Stimulated activated CD4-positive, alpha-beta T cell treated with anti-CD3 and anti-CD28 coated beads, Interleukin-1b, Interleukin-23, amount 100 ng/mL, for 1 hour (primary cell): ENCODE results near the gene DENND4B.
"Not testable (repeated sequence)": the region's sequence is repeated elsewhere in the genome, so short reads cannot be mapped to it uniquely, and the experiment has no call there.

Experiments used
- DNase-seq, 2 donors: peaks; one replicate each; pipeline ENCODE4 v3.0.0-alpha.2; 2020; ENCODE audit warnings: low read depth in 2 of 2

DENND4B gene

GRCh38 chr1:153928791-153929341 lies 17.7 kb downstream of the DENND4B start:
- no peak for DNase-seq

GRCh38 chr1:153928245-153928644 lies 18.3 kb downstream of the DENND4B start:
- no peak for DNase-seq

DNA sequence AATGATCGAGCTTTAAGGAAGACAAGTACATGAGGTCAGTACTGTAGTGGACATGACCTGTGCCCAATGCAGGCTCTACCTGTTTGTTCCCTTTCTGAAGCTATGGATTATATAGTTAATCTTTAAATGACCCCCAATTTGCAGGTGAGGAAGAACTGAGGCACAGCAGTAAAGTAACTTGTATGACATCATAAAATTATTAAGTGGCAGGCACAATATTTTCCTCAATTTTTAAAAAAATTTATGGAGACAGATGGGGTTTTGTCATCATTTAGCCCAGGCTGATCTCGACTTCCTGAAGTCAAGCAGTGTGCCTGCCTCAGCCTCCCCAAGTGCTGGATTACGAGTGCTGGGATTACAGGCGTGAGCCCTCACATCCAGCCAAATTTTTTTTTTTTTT lies 20.1 kb downstream of the DENND4B start:
- no peak for DNase-seq

- DNase-seq: peak; percentile 89 to 99
Observed at GRCh38 chr1:153922972-153923925, 23.3 kb downstream of the DENND4B start, which contains the start of gene GATAD2B. GATAD2B (minus strand) TSS chr1:153922972; CDS start chr1:153828347, 94,625 bp downstream.

GRCh38 chr1:153922076-153922971 lies 24.2 kb downstream of the DENND4B start:
- DNase-seq: peak; percentile 36 to 52

GRCh38 chr1:153921803-153922075 lies 24.8 kb downstream of the DENND4B start:
- DNase-seq: no peak

DNA sequence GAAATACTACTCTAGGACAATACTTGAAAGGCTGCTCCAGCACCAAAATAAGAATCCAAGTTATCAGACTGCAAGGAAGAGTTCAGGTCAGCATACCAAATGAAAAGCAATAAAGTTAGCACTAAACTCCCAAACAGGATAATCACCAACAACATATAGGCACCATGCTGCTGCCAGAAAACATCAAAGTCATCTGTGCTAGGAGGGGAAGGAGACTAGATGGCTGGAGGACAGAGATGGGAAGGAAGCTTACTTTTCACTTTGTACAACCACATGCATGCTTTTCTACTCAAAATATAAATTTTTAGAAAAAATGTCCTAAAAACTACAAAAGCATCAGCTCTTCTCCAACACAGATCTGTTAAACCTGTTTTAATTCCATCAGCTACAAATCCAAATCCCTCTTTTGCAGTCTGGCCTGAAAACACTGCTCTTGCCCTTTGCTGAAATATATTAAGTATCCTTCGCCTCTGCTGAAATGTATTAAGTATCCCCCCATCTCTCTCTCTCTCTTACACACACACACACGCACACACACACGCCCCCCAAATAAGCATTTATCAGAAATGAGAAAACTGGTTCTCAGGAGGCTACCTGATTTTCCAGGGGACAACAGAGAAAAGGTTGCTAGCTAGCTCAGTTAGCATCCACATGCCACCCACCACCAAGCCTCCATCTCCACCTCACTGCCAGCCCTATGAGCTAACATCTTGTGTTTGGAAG lies 25.3 kb downstream of the DENND4B start:
- DNase-seq: no peak

- no peak for DNase-seq
Observed at GRCh38 chr1:153919876-153920852, 26.4 kb downstream of the DENND4B start.

DNA sequence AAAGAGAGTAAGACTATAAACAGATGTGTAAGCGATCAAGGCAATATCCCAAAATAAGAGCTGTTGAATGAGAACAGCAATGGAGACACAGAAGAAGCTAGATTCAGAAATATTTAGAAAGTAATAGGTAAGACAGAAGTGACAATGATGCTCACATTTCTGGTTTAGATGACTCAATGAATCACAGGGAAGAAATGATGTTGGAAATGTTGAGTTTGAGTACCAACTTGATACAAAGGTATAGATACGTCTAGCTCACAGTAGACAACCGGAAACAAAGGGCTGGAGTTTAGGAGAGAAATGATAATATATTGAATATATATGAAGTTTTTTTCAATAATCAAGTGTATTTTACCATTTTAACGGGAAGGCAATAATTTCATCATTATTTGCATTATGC lies 30.2 kb downstream of the DENND4B start:
- DNase-seq: no peak

- no peak for DNase-seq
Observed at GRCh38 chr1:153912349-153912748, 34.2 kb downstream of the DENND4B start.

DNA sequence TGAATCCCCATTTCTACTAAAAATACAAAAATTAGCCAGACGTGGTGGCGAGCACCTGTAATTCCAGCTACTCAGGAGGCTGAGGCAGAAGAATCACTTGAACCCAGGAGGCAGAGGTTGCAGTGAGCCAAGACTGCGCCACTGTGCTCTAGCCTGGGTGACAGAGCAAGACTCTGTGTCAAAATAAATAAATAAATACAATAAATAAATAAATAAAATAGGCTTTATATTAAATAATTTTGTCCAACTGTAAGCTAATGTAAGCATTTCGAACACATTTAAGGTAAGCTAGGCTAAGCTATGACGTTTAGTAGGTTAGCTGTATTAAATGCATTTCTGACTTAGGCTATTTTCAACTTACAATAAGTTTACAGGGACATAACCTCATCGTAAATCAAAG lies 36.0 kb downstream of the DENND4B start:
- not testable (repeated sequence) for DNase-seq

GRCh38 chr1:153908071-153908470 lies 38.4 kb downstream of the DENND4B start:
- no peak for DNase-seq

- DNase-seq: no peak
Observed at GRCh38 chr1:153907134-153907533, 39.4 kb downstream of the DENND4B start.

DNA sequence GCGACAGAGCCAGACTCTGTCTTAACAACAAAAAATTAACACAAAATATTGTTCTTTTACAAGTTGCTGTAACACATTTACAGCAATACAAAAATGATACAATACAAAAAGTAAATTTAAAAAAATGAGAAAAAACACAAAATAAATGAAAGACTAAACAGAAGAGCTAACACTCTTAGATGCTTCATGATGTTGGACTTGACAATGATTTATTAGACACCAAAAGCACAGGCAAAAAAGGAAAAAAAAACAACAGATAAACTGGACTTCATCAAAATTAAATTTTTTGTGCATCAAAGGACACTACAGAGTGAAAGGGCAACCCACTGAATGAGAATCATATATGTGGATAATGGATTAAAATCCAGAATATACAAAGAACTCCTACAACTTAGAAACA lies 40.1 kb downstream of the DENND4B start:
- DNase-seq: no peak

DNA sequence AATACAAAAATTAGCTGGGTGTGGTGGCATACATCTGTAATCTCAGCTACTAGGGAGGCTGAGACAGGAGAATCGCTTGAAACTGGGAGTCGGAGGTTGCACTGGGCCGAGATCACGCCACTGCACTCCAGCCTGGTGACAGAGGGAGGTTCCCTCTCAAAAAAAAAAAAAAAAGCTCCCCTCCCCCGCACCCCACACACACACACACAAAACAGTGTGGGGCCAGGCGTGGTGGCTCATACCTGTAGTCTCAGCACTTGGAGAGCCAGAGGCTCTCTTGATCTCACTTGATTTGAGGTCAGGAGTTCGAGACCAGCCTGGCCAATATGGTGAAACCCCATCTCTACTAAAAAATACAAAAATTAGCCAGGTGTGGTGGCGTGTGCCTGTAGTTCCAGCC lies 40.6 kb downstream of the DENND4B start:
- not testable (repeated sequence) for DNase-seq

DNA sequence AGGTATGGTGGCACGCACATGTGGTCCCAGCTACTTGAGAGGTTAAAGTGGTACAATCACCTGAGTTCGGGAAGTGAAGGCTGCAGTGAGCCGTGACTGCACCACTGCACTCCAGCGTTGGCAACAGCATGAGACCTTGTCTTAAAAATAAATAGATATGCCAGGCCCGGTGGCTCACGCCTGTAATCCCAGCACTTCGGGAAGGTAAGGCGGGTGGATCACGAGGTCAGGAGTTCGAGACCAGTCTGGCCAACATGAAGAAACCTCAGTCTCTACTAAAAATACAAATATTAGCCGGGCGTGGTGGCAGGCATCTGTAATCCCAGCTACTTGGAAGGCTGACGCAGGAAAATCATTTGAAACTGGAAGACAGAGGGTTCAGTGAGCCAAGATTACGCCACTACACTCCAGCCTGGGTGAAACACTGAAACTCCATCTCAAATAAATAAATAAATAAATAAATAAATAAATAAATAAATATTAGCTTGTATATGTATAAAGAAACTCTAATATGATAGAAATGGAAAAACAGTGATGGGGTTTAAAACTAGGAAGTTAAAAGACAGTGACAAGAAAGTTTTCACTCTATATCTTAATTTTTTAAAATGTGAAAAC lies 42.6 kb downstream of the DENND4B start:
- no peak for DNase-seq

DNA sequence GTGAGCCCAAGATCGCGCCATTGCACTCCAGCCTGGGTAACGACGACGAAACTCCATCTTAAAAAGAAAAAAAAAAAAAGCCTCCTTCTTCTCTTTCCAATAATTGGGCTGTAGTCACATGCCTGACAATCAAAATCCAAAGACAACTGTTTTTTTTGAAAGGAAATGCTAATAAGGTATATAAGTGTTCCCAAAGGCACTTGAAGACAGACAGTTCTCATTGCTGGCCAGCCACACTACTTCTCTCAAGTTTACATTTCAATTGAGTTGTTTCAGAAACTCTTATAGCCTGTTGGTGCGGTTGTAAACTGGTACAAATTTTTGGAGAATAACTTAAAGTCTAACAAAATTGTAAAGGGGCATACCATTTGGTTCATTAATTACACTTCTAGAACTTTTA lies 47.0 kb downstream of the DENND4B start:
- no peak for DNase-seq

DNA sequence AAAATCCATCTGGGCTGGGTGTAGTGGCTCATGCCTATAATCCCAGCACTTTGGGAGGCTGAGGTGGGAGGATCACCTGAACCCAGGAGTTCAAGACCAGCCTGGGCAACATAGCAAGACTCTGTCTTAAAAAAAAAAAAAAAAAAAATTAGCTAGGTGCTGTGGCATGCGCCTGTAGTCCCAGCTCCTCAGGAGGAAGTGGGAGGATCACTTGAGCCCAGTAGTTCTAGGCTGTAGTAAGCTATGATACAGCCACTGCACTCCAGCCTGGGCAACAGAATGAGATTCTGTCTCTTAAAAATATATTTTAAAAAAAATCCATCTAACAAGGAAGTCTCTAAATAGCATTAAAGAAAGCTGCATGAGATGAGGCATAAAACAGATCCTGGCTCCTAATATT lies 50.7 kb downstream of the DENND4B start:
- not testable (repeated sequence) for DNase-seq

- not testable (repeated sequence) for DNase-seq
Observed at GRCh38 chr1:153891042-153891441, 55.5 kb downstream of the DENND4B start.

- no peak for DNase-seq
Observed at GRCh38 chr1:153888533-153888932, 58.0 kb downstream of the DENND4B start.
